Eye (tissue), 1 donor: ENCODE results near the gene TSNAX.
"Not testable (repeated sequence)": the region's sequence is repeated elsewhere in the genome, so short reads cannot be mapped to it uniquely, and the experiment has no call there.

Experiments used
- DNase-seq: peaks from one replicate; pipeline ENCODE4 v3.0.0-alpha.2; 2015

The TSNAX gene

GRCh38 chr1:231528172-231529029 is at the start of gene TSNAX:
TSNAX (plus strand) TSS chr1:231528669; CDS start chr1:231528811, 142 bp downstream.
- DNase-seq = peak; percentile 99

DNA sequence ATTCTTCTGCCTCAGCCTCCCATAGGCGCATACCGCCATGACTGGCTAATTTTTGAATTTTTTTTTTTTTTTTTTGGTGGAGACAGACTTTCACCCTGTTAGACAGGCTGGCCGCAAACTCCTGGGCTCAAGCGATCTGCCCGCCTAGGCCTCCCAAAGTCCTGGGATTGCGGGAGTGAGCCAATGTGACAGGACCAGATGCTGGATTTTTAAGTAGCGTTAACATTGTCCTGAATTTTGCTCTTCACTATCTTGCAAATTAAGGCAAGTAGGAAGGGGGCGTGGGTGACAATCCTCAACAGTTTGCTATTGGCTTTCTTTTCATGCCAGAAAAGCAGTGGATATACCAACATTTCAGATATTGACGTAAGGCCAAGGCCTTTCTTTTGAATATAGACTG is 49.7 kb upstream of the TSNAX start:
- no peak for DNase-seq

GRCh38 chr1:231480008-231480407 is 48.5 kb upstream of the TSNAX start:
- DNase-seq = no peak

DNA sequence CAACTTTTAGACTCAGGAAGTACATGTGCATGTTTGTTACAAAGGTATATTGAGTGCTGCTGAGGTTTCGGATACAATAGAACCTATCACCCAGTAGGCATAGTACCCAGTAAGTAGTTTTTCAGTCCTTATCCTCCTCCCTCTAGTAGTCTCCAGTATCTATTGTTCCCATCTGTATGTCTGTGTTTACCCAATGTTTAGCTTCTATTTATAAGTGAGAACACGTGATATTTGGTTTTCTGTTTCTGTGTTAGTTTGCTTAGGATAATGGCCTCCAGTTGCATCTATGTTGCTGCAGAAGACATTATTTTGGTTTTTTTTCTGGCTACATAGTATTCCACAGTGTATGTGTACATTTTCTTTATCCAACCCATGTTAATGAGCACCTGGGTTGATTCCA is 47.2 kb upstream of the TSNAX start:
- DNase-seq = no peak

DNA sequence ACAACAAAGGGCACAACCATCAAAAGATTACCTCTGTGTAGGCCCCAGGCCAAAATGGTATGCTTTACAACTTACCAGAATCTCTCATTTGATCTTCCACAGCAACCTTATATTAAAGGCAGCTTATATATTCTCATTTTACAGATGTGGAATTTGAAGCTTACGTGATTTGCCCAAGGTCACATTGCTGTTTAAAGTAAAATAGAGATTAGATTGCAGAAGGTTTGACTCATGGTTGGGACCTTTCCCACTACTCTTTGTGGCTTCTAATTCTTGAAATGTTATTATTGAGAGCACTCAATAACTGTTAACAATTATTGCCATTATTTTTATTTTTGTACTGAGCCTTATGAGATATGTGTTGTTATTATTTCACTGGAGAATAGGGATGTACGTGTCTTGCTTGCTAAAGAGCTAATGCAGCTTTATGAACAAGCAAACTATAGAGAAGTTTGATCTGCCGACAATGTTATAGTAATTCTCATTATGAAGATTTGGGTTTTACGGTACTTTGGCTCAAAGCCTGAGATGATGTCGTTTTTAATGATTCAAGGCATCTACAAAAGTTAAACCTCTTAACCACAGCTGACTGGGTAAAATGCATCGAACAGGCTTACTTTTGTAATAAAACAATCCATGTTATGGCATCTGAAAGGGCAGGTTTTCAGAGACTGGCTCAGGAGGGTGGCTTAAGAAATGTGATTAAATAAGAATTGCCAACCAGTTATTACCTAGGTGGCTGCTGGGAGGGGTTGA is 43.3 kb upstream of the TSNAX start:
- peak; percentile 42 for DNase-seq

GRCh38 chr1:231487019-231487418 is 41.5 kb upstream of the TSNAX start:
- DNase-seq = no peak

DNA sequence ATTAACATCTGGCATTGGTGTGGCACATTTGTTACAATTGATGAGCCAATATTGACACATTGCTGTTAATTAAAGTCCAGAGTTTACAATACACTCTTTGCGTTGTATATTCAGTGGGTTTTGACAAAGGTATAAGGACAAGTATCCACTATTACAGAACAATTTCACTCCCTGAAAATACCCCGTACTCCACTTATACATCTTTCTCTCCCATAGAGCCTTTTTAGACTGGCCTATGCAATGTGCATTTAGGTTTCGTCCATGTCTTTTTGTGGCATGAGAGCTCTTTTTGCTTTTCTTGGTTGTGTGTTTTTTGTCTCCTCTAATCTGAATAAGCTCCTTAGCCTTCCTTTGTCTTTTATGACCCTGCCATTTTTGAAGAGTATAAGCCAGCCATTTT is 40.6 kb upstream of the TSNAX start:
- no peak for DNase-seq

- DNase-seq = no peak
Measured at GRCh38 chr1:231493421-231494185, 34.9 kb upstream of the TSNAX start.

DNA sequence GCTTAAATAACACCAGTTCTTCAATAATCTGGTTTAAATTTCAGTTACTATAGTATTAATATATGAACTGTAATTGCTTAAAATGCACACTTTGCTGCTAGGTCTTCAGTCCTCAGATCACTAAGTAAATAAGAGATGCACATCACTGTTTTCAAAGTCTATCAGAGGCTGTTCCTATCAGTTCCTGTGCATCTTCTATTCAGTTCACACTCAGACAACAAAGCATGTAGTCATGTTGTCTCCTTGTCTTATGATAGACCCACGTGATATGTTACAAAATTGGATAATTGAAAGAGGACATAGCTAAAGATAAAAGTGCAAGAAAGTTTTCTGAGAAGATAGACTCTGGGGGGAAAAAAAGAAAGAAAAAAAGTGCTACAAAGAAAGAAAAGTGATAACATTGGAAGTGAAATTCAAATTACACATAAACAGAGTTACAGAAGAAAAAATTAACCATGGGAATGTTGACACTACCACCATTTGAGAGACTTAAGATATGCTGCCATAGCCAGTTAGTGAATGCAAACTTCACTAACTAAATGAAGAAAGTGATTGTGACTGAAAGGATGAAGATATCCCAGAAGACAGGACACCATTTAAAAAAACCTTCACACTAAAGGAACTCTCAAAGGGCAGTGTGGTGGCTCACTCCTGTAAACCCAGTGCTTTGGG is 33.9 kb upstream of the TSNAX start:
- DNase-seq = no peak

DNA sequence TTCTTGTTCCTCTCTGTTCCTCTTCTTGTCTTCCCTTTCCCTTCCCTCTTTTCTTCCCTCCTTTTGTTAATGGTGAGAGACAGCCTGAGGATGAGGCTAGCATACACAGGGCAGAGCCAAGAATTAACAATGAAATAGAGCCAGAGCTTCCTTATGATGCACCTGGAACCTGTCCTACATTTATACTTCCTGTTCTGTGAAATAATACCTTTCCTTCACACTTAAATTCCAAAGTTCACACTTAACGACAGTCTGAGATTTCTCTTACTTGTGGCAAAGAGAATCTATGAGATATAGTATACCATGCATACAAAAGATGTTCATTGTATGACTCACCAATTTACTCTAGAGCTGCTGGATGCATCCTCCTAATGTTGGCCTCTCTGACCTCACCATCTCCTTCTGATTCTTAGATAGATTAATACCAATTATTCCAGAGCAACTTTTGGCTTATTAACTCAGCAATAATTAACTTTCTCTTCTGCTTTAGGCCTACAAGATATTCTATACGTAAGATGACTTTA is 30.8 kb upstream of the TSNAX start:
- no peak for DNase-seq

DNA sequence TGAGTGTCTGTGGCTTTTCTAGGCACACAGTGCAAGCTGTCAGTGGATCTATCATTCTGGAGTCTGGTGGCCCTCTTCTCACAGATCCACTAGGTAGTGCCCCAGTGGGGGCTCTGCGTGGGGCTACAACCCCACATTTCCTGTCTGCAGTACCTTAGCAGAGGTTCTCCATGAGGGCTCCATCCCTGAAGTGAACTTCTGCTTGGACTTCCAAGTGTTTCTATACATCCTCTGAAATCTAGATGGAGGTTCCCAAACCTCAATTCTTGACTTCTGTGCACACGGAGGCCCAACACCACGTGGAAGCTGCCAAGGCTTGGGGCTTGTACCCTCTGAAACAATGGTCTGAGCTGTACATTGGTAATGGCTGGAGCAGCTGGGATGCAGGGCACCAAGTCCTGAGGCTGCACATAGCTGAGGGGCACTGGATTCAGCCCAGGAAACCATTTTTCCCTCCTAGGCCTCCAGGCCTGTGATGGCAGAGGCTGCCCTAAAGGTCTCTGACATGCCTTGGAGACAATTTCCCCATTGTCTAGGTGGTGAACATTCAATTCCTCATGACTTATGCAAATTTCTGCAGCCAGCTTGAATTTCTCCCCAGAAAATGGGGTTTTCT is 29.2 kb upstream of the TSNAX start:
- no peak for DNase-seq

GRCh38 chr1:231500666-231501065 is 27.8 kb upstream of the TSNAX start:
- DNase-seq = no peak

DNA sequence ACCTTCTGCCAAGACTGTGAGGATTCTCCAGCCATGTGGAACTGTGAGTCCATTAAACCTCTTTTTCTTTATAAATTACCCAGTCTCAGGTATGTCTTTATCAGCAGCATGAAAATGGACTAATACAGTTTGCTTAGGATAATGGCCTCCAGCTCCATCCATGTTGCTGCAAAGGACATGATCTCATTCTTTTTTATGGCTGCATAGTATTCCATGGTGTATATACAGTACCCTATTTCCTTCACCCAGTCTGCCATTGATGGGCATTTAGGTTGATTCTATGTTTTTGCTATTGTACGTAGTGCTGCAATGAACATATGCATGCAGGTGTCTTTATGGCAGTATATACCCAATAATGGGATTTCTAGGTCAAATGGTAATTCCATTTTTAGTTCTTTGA is 25.3 kb upstream of the TSNAX start:
- not testable (repeated sequence) for DNase-seq

DNA sequence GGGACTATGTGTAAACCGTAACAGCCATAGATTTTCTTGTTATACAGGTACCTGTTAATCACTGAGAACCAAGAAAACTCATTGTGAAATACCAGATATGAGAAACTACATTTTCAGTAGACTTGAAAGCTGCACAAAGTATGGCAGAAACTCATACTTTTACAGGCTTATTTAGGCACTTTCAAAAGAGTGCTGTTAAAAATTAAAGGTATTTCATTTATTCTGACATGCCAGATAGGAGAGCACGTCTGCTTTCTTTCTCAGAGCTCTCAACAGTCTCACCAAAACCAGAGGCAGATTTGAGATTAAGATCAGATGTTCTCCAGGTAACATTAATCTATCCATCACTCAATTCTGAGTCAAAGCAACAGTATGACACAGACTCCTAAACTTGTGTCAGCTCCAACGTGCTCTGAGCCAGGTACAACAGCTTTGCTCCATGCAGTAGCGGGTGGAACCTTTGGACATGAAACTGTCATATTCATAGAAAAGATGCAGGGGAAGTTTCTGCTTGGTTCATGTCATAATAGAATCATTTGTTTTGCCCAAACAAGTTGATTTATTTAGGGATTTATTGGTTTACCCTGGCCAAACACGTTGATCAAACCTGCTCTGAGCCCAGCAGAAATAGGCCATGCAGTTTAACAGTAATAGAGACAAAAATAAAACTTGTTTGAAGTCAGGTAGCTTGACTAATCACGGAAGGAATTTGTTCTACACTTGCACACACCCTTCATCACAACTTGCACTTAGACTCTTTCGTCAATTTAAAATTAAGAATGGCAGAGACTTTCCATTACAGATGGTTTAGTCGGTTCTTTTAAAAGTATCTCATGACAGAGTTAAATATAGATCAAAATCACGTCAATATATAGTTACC is 20.8 kb upstream of the TSNAX start:
- DNase-seq = no peak

DNA sequence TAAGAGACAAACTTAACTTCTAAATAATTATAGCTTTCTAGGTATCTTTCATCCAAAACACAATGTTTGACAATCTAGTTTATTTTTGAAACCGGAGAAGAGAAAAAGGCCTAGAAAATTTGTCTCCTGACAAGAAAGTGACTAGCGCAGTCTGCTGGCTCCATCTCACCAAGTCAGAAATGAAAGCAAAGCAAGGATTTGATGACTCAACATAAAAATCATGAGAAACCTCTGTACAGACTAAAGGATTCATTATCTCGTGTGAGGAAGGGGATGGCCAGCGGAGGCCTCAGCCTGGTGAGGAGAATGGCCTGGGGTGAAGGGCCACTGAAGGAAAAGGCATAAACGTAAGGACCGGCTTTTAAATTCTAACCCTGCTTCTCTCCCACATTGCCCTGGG is 20.0 kb upstream of the TSNAX start:
- no peak for DNase-seq

- no peak for DNase-seq
Measured at GRCh38 chr1:231508941-231509340, 19.5 kb upstream of the TSNAX start.

GRCh38 chr1:231512147-231512698 is 16.2 kb upstream of the TSNAX start:
- DNase-seq = no peak

GRCh38 chr1:231515748-231516147 is 12.7 kb upstream of the TSNAX start:
- DNase-seq = no peak

DNA sequence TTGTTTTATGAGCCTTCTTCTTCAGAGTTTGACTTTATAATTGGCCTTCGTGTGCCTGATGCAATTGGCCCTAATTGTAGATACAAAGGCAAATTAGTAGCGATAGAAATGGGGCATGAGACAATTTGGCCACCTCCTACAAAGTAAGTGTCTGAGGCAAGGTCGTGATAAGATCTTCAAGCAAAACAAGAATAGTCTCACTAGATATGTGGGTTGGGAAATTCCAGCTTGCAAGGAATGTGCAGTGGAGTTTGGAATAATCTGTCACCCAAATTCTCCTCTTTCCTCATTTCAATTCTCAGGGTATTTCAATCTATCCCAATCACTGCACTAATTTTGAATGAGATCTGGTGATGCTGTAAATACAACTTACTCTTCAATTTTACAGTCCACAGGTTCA is 11.4 kb upstream of the TSNAX start:
- DNase-seq = no peak

DNA sequence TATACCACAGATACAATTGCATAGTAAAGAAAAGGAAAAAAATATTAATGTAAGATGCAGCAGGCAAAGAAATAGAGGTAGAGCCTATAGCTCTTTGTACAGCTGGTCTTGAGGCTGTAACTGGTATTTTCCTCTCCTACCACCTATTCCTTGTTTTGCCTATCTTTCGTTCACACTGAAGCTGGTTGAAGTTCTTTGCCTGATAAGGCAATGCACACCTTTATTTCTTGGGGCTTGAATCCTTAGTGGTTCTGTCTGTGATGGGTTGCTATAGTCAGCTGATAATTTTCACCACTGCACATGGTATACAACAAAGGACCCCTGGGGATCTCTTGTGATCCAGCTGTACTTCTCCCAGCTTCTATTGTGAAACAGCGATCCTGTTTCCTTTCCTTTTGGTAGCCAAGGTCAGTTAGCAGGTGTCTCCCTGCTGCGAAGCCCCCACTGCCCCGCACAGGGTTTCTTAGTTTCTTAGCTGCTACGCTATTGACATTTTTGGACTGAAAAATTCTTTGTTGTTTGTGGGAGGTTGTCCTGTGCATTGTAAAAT is 9.9 kb upstream of the TSNAX start:
- no peak for DNase-seq
